Embryonic facial prominence (tissue), 1 donor: ENCODE data around the gene TAF15.

Experiments
- DNase-seq: peaks from one replicate; pipeline ENCODE4 v3.0.0-alpha.2; 2016; ENCODE audit errors: extremely low spot score

Gene TAF15

GRCh38 chr17:35786941-35787432, 22.3 kb upstream of the TAF15 start:
- no peak for DNase-seq

GRCh38 chr17:35788477-35789368, 20.6 kb upstream of the TAF15 start:
- DNase-seq = no peak

GRCh38 chr17:35790841-35791240, 18.4 kb upstream of the TAF15 start:
- no peak for DNase-seq

- no peak for DNase-seq
Measured at GRCh38 chr17:35791681-35792350, 17.5 kb upstream of the TAF15 start.

GRCh38 chr17:35793257-35793656, 16.0 kb upstream of the TAF15 start:
- no peak for DNase-seq

- DNase-seq = no peak
Measured at GRCh38 chr17:35795007-35795870, 14.0 kb upstream of the TAF15 start, which contains the start of gene MMP28. Gene MMP28, minus strand, starts transcription at chr17:35795641. Its CDS starts 264 bp downstream, at chr17:35795377.

- no peak for DNase-seq
Measured at GRCh38 chr17:35795871-35796265, 13.4 kb upstream of the TAF15 start.

GRCh38 chr17:35796942-35797341, 12.3 kb upstream of the TAF15 start:
- no peak for DNase-seq

GRCh38 chr17:35797370-35797769, 11.9 kb upstream of the TAF15 start:
- no peak for DNase-seq

GRCh38 chr17:35797918-35798317, 11.4 kb upstream of the TAF15 start:
- DNase-seq = no peak

GRCh38 chr17:35799942-35800341, 9.3 kb upstream of the TAF15 start:
- no peak for DNase-seq

GRCh38 chr17:35801583-35802224, 7.6 kb upstream of the TAF15 start:
- no peak for DNase-seq

GRCh38 chr17:35804658-35805192, 4.6 kb upstream of the TAF15 start:
- peak; percentile 61 for DNase-seq

- DNase-seq = no peak
Measured at GRCh38 chr17:35807371-35808144, 1.7 kb upstream of the TAF15 start.

- no peak for DNase-seq
Measured at GRCh38 chr17:35808240-35808961, 883 bp upstream of the TAF15 start.

- DNase-seq = no peak
Measured at GRCh38 chr17:35809855-35810461, 674 bp downstream of the TAF15 start.

GRCh38 chr17:35811759-35812158, 2.5 kb downstream of the TAF15 start:
- no peak for DNase-seq

- DNase-seq = no peak
Measured at GRCh38 chr17:35812456-35812855, 3.2 kb downstream of the TAF15 start.

- DNase-seq = no peak
Measured at GRCh38 chr17:35816723-35817122, 7.4 kb downstream of the TAF15 start.
